IMR-90 (cell line): Measurements from ENCODE around the gene CEMIP2.

ENCODE experiments used
- BHLHE40 ChIP-seq: fragments of 150-350 bp; IDR thresholded peaks from 2 replicates; pipeline ENCODE4 v1.6.1; 2016; ENCODE audit warnings: mild to moderate bottlenecking, low read depth, low read length
- CEBPB ChIP-seq: IDR thresholded peaks from 2 replicates; pipeline ENCODE4 v1.6.1; 2012; ENCODE audit warnings: low read depth, low read length, improper control_type of control experiment
- CHD1 ChIP-seq: IDR thresholded peaks from 2 replicates; pipeline ENCODE4 v1.6.1; 2012; ENCODE audit warnings: low read depth, low read length, improper control_type of control experiment
- FOS ChIP-seq: fragments of 150-350 bp; IDR thresholded peaks from 2 replicates; pipeline ENCODE4 v1.6.1; 2016; ENCODE audit warnings: low read depth, low read length
- MAZ ChIP-seq: IDR thresholded peaks from 2 replicates; pipeline ENCODE4 v1.6.1; 2012; ENCODE audit warnings: low read depth, mild to moderate bottlenecking, low read length, improper control_type of control experiment, moderate library complexity, borderline replicate concordance
- MXI1 ChIP-seq: IDR thresholded peaks from 2 replicates; pipeline ENCODE4 v1.6.1; 2012; ENCODE audit warnings: low read depth, mild to moderate bottlenecking, low read length, moderate library complexity, borderline replicate concordance
- POLR2A ChIP-seq: IDR thresholded peaks from 2 replicates; pipeline ENCODE4 v1.6.1; 2012; ENCODE audit warnings: mild to moderate bottlenecking, low read depth, low read length
- RAD21 ChIP-seq: IDR thresholded peaks from 2 replicates; pipeline ENCODE4 v1.6.1; 2012; ENCODE audit warnings: low read length, improper control_type of control experiment
- RCOR1 ChIP-seq: IDR thresholded peaks from 2 replicates; pipeline ENCODE4 v1.6.1; 2012; ENCODE audit warnings: mild to moderate bottlenecking, low read length, improper control_type of control experiment; ENCODE audit not compliant: insufficient replicate concordance
- RFX5 ChIP-seq: IDR thresholded peaks from 2 replicates; pipeline ENCODE4 v1.8.0; 2012; ENCODE audit warnings: low read depth, mild to moderate bottlenecking, low read length, moderate library complexity
- SMC3 ChIP-seq: fragments of 150-350 bp; IDR thresholded peaks from 2 replicates; pipeline ENCODE4 v1.6.1; 2016; ENCODE audit warnings: low read depth, mild to moderate bottlenecking, antibody characterized with exemption, low read length, moderate library complexity
- TF ChIP-seq, protein P1 (sequence below): conservative IDR thresholded peaks from 2 replicates; pipeline ENCODE4 v1.5.1; 2012; ENCODE audit warnings: mild to moderate bottlenecking, low read depth, low read length, improper control_type of control experiment
- TF ChIP-seq, protein P2 (sequence below): fragments of 150-350 bp; IDR thresholded peaks from 2 replicates; pipeline ENCODE4 v1.6.1; 2017; ENCODE audit warnings: mild to moderate bottlenecking, antibody characterized with exemption, low read length, low read depth

DNA sequence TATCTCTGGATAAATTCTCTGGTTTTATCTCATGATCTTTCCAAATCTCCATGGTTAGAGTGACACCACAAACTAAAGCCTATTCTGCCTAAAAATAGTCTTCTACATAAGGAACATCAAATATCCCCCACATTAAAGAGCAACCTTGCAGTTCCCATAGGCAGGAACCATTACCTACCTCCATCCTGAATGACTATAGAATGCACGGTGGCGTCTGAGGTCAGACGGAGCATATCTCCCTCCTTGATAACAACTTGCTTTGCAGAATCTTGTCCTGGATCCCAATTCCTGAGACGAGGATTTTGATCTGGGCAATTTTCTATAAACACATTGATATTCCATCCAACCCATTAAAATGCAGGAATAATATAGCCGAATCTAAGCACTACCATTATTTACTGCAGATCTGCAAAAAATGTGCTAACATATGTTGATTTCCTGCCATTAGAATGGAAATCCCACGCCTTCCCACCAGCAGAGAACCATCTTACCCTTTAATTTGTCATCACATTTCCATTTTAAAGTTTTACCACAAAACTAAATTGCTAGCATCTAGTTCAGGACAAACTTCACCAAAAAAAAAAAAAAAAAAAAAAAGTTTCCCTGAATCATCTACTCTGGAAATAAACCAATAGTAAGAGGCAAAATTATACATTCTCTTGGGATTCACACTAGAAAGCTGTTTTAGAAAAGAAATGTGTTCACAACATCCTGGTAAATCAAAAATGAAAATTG lies 22.1 kb downstream of the CEMIP2 start:
- no peak for TF ChIP-seq SMC3
- TF ChIP-seq, protein P1, sequence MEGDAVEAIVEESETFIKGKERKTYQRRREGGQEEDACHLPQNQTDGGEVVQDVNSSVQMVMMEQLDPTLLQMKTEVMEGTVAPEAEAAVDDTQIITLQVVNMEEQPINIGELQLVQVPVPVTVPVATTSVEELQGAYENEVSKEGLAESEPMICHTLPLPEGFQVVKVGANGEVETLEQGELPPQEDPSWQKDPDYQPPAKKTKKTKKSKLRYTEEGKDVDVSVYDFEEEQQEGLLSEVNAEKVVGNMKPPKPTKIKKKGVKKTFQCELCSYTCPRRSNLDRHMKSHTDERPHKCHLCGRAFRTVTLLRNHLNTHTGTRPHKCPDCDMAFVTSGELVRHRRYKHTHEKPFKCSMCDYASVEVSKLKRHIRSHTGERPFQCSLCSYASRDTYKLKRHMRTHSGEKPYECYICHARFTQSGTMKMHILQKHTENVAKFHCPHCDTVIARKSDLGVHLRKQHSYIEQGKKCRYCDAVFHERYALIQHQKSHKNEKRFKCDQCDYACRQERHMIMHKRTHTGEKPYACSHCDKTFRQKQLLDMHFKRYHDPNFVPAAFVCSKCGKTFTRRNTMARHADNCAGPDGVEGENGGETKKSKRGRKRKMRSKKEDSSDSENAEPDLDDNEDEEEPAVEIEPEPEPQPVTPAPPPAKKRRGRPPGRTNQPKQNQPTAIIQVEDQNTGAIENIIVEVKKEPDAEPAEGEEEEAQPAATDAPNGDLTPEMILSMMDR: no peak
- TF ChIP-seq POLR2A: no peak
- TF ChIP-seq RAD21: no peak
- no peak for TF ChIP-seq MAZ
- TF ChIP-seq, protein P2, sequence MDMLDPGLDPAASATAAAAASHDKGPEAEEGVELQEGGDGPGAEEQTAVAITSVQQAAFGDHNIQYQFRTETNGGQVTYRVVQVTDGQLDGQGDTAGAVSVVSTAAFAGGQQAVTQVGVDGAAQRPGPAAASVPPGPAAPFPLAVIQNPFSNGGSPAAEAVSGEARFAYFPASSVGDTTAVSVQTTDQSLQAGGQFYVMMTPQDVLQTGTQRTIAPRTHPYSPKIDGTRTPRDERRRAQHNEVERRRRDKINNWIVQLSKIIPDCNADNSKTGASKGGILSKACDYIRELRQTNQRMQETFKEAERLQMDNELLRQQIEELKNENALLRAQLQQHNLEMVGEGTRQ: no peak
- no peak for TF ChIP-seq RFX5
- no peak for TF ChIP-seq CHD1
- no peak for TF ChIP-seq CEBPB
- TF ChIP-seq BHLHE40: no peak
- no peak for TF ChIP-seq MXI1
- no peak for TF ChIP-seq FOS
- no peak for TF ChIP-seq RCOR1
